ENCODE results near the gene SSTR3.
A peak's percentile ranks its signal among the peaks of the same experiment; 100 is the strongest.

Gene SSTR3

GRCh38 chr22:37197451-37198257 is 14.6 kb downstream of the SSTR3 start:
- H3K9me3 ChIP-seq (ENCODE audit: insufficient read depth, low read length) = no peaks in the 10 kb centered on the region
- no peaks in the 10 kb centered on the region for H3K79me2 ChIP-seq (ENCODE audit: low read length)
- peak overlapping the region; percentile 78 for H3K9ac ChIP-seq (ENCODE audit: low read length)
- H2AFZ ChIP-seq (ENCODE audit: low read depth, low read length) = no peak overlapping the region
- no peaks in the 10 kb centered on the region for H3K27me3 ChIP-seq (ENCODE audit: low read depth, low read length)
- no peaks in the 10 kb centered on the region for H4K20me1 ChIP-seq (ENCODE audit: insufficient read depth, low read length)
- H3K4me3 ChIP-seq (ENCODE audit: low read length) = peak overlapping the region; percentile 80
- H3K27ac ChIP-seq (ENCODE audit: low read length) = peak overlapping the region; percentile 84; the same call in 1 of the 2 replicates
- peaks cover 6% of the 10 kb centered on the region for H3K36me3 ChIP-seq (replicated peaks; ENCODE audit: low read depth, low read length)
- H3K4me1 ChIP-seq (ENCODE audit: low read length) = peaks cover 35% of the 10 kb centered on the region
- TF ChIP-seq EZH2phosphoT487 (IDR thresholded peaks at IDR 0.05; ENCODE audit: low read depth) = no peak
- no peak for TF ChIP-seq CTCF (IDR thresholded peaks at IDR 0.05; ENCODE audit: low read depth, low read length)
- peak overlapping the region; percentile 79 for H3K4me2 ChIP-seq (ENCODE audit: low read length)

GRCh38 chr22:37196539-37197450 is 15.5 kb downstream of the SSTR3 start:
- H3K4me3 ChIP-seq (ENCODE audit: low read length) = no peak overlapping the region
- peaks cover 32% of the 10 kb centered on the region for H3K4me1 ChIP-seq (ENCODE audit: low read length)
- no peak overlapping the region for H3K9ac ChIP-seq (ENCODE audit: low read length)
- H3K79me2 ChIP-seq (ENCODE audit: low read length) = no peaks in the 10 kb centered on the region
- H3K36me3 ChIP-seq (replicated peaks; ENCODE audit: low read depth, low read length) = peaks cover 6% of the 10 kb centered on the region
- H3K27me3 ChIP-seq (ENCODE audit: low read depth, low read length) = no peaks in the 10 kb centered on the region
- TF ChIP-seq EZH2phosphoT487 (IDR thresholded peaks at IDR 0.05; ENCODE audit: low read depth) (no peak), CTCF (IDR thresholded peaks at IDR 0.05; ENCODE audit: low read depth, low read length) (no peak)
- no peak overlapping the region for H3K27ac ChIP-seq (ENCODE audit: low read length)
- H2AFZ ChIP-seq (ENCODE audit: low read depth, low read length) = no peak overlapping the region
- no peaks in the 10 kb centered on the region for H4K20me1 ChIP-seq (ENCODE audit: insufficient read depth, low read length)
- H3K4me2 ChIP-seq (ENCODE audit: low read length) = no peak overlapping the region
- H3K9me3 ChIP-seq (ENCODE audit: insufficient read depth, low read length) = no peaks in the 10 kb centered on the region

- Histone ChIP-seq H3K27me3 (ENCODE audit: low read depth, low read length) (no peaks in the 10 kb centered on the region), H4K20me1 (ENCODE audit: insufficient read depth, low read length) (no peaks in the 10 kb centered on the region), H3K4me3 (ENCODE audit: low read length) (no peak overlapping the region), H3K4me2 (ENCODE audit: low read length) (no peak overlapping the region), H3K27ac (ENCODE audit: low read length) (no peak overlapping the region), H3K36me3 (replicated peaks; ENCODE audit: low read depth, low read length) (peaks cover 6% of the 10 kb centered on the region), H2AFZ (ENCODE audit: low read depth, low read length) (no peak overlapping the region), H3K9me3 (ENCODE audit: insufficient read depth, low read length) (0 out of 2 replicates have a peak, but pooled peaks cover under 1% of the 10 kb centered on the region), H3K4me1 (ENCODE audit: low read length) (peaks cover 29% of the 10 kb centered on the region), H3K9ac (ENCODE audit: low read length) (no peak overlapping the region), H3K79me2 (ENCODE audit: low read length) (no peaks in the 10 kb centered on the region)
- TF ChIP-seq CTCF (IDR thresholded peaks at IDR 0.05; ENCODE audit: low read depth, low read length) = no peak
- no peak for TF ChIP-seq EZH2phosphoT487 (IDR thresholded peaks at IDR 0.05; ENCODE audit: low read depth)
These were observed 16.4 kb downstream of the SSTR3 start for GRCh38 chr22:37195921-37196320.

- no peak overlapping the region for H3K4me2 ChIP-seq (ENCODE audit: low read length)
- no peak overlapping the region for H3K27ac ChIP-seq (ENCODE audit: low read length)
- no peaks in the 10 kb centered on the region for H4K20me1 ChIP-seq (ENCODE audit: insufficient read depth, low read length)
- H3K4me1 ChIP-seq (ENCODE audit: low read length) = peaks cover 18% of the 10 kb centered on the region
- no peak overlapping the region for H3K4me3 ChIP-seq (ENCODE audit: low read length)
- H3K36me3 ChIP-seq (replicated peaks; ENCODE audit: low read depth, low read length) = peaks cover 13% of the 10 kb centered on the region
- H3K79me2 ChIP-seq (ENCODE audit: low read length) = no peaks in the 10 kb centered on the region
- 0 out of 2 replicates have a peak, but pooled peaks cover 4% of the 10 kb centered on the region for H3K9me3 ChIP-seq (ENCODE audit: insufficient read depth, low read length)
- TF ChIP-seq EZH2phosphoT487 (IDR thresholded peaks at IDR 0.05; ENCODE audit: low read depth) = no peak
- TF ChIP-seq CTCF (IDR thresholded peaks at IDR 0.05; ENCODE audit: low read depth, low read length) = no peak
- no peaks in the 10 kb centered on the region for H3K27me3 ChIP-seq (ENCODE audit: low read depth, low read length)
- no peak overlapping the region for H2AFZ ChIP-seq (ENCODE audit: low read depth, low read length)
- H3K9ac ChIP-seq (ENCODE audit: low read length) = no peak overlapping the region
These were observed 17.5 kb downstream of the SSTR3 start for GRCh38 chr22:37194750-37195149.

Data from OCI-LY3 (cell line).